ENCODE data around the gene SH2D1A. TPM values are rescaled to one million over a fixed set of nuclear protein-coding genes. Genes with fewer than 3 reads are reported as not detected.

The SH2D1A gene
- total RNA-seq, 2 donors from 2014 or later, result 0.48 to 0.54 TPM

- no peak for TF ChIP-seq CTCF (IDR thresholded peaks at IDR 0.05)
- Histone ChIP-seq H3K27ac (no peak overlapping the region), H3K4me1 (no peaks in the 10 kb centered on the region), H3K4me3 (no peak overlapping the region), H3K27me3 (no peaks in the 10 kb centered on the region), H3K36me3 (no peaks in the 10 kb centered on the region), H3K9ac (ENCODE audit: low read depth in 2 of 2, low read length in 2 of 2) (no peak overlapping the region), H3K9me3 (no peaks in the 10 kb centered on the region)
- DNase-seq, result no peak
- intact Hi-C loops (cut with DNase I), result no loop called here
These were observed 496 bp downstream of the SH2D1A start for GRCh38 chrX:124346877-124347241.

GRCh38 chrX:124347242-124347641 lies 879 bp downstream of the SH2D1A start:
- TF ChIP-seq CTCF (IDR thresholded peaks at IDR 0.05), result no peak
- no peaks in the 10 kb centered on the region for H3K9me3 ChIP-seq
- intact Hi-C loops (cut with DNase I), result no loop called here
- no peak overlapping the region for H3K27ac ChIP-seq
- DNase-seq, result no peak
- no peak overlapping the region for H3K9ac ChIP-seq (ENCODE audit: low read depth in 2 of 2, low read length in 2 of 2)
- H3K27me3 ChIP-seq, result no peaks in the 10 kb centered on the region
- no peak overlapping the region for H3K4me3 ChIP-seq
- no peaks in the 10 kb centered on the region for H3K36me3 ChIP-seq
- H3K4me1 ChIP-seq, result no peaks in the 10 kb centered on the region

GRCh38 chrX:124348182-124348581 lies 1.8 kb downstream of the SH2D1A start:
- no peak for TF ChIP-seq CTCF (IDR thresholded peaks at IDR 0.05)
- Histone ChIP-seq H3K4me1 (no peaks in the 10 kb centered on the region), H3K4me3 (no peak overlapping the region), H3K9ac (ENCODE audit: low read depth in 2 of 2, low read length in 2 of 2) (no peak overlapping the region), H3K36me3 (no peaks in the 10 kb centered on the region), H3K27ac (no peak overlapping the region), H3K27me3 (no peaks in the 10 kb centered on the region), H3K9me3 (no peaks in the 10 kb centered on the region)
- no peak for DNase-seq
- intact Hi-C loops (cut with DNase I), result no loop called here

GRCh38 chrX:124348885-124349453 lies 2.6 kb downstream of the SH2D1A start:
- TF ChIP-seq CTCF (IDR thresholded peaks at IDR 0.05), result no peak
- intact Hi-C loops (cut with DNase I), result no loop called here
- DNase-seq, result no peak
- Histone ChIP-seq H3K36me3 (no peaks in the 10 kb centered on the region), H3K4me3 (no peak overlapping the region), H3K4me1 (no peaks in the 10 kb centered on the region), H3K27me3 (no peaks in the 10 kb centered on the region), H3K9ac (ENCODE audit: low read depth in 2 of 2, low read length in 2 of 2) (no peak overlapping the region), H3K27ac (no peak overlapping the region), H3K9me3 (no peaks in the 10 kb centered on the region)

GRCh38 chrX:124354648-124355047 lies 8.3 kb downstream of the SH2D1A start:
- no peak for TF ChIP-seq CTCF (IDR thresholded peaks at IDR 0.05)
- intact Hi-C loops (cut with DNase I), result no loop called here
- no peak overlapping the region for H3K4me3 ChIP-seq
- H3K9me3 ChIP-seq, result no peaks in the 10 kb centered on the region
- no peak overlapping the region for H3K27ac ChIP-seq
- no peak for DNase-seq
- H3K27me3 ChIP-seq, result no peaks in the 10 kb centered on the region
- H3K36me3 ChIP-seq, result no peaks in the 10 kb centered on the region
- no peak overlapping the region for H3K9ac ChIP-seq (ENCODE audit: low read depth in 2 of 2, low read length in 2 of 2)
- H3K4me1 ChIP-seq, result no peaks in the 10 kb centered on the region
